HG03558 (cell line): ENCODE data around the gene COA3.

Source experiments
- ATAC-seq: cut with Tn5 transposase; IDR thresholded peaks from one replicate; pipeline ENCODE4 v1.9.1; 2021; ENCODE audit warnings: moderate number of reproducible peaks; ENCODE audit not compliant: unreplicated experiment; ENCODE audit errors: extremely low read depth

The COA3 gene

GRCh38 chr17:42819939-42820535 lies 21.5 kb upstream of the COA3 start:
- ATAC-seq: no peak

GRCh38 chr17:42818379-42818778 lies 19.9 kb upstream of the COA3 start:
- no peak for ATAC-seq

- ATAC-seq: no peak
Measured at GRCh38 chr17:42817866-42818265, 19.4 kb upstream of the COA3 start.

GRCh38 chr17:42814633-42815399 lies 16.3 kb upstream of the COA3 start:
- ATAC-seq: no peak

GRCh38 chr17:42809250-42809649 lies 10.7 kb upstream of the COA3 start:
- ATAC-seq: no peak

GRCh38 chr17:42806249-42806648 lies 7.7 kb upstream of the COA3 start:
- no peak for ATAC-seq

- ATAC-seq: no peak
Measured at GRCh38 chr17:42804918-42805367, 6.4 kb upstream of the COA3 start.

- ATAC-seq: no peak
Measured at GRCh38 chr17:42803074-42803883, 4.8 kb upstream of the COA3 start.

GRCh38 chr17:42798011-42798382 lies 507 bp downstream of the COA3 start:
- ATAC-seq: no peak

GRCh38 chr17:42797067-42798007 lies 1.2 kb downstream of the COA3 start:
- ATAC-seq: no peak

- ATAC-seq: no peak
Measured at GRCh38 chr17:42796066-42796758, 2.3 kb downstream of the COA3 start.

- no peak for ATAC-seq
Measured at GRCh38 chr17:42795465-42795864, 3.0 kb downstream of the COA3 start.

GRCh38 chr17:42795061-42795460 lies 3.4 kb downstream of the COA3 start:
- ATAC-seq: no peak

- ATAC-seq: no peak
Measured at GRCh38 chr17:42792545-42792944, 6.0 kb downstream of the COA3 start.

- no peak for ATAC-seq
Measured at GRCh38 chr17:42791948-42792347, 6.6 kb downstream of the COA3 start.

- ATAC-seq: no peak
Measured at GRCh38 chr17:42787266-42787665, 11.2 kb downstream of the COA3 start.

GRCh38 chr17:42784811-42785592 lies 13.5 kb downstream of the COA3 start:
- no peak for ATAC-seq

- no peak for ATAC-seq
Measured at GRCh38 chr17:42784409-42784808, 14.1 kb downstream of the COA3 start.

GRCh38 chr17:42783791-42784138 lies 14.7 kb downstream of the COA3 start:
- no peak for ATAC-seq
